CD14-positive monocyte (primary cell): ENCODE measurements around the gene TOR4A. TPM values are rescaled to one million over a fixed set of nuclear protein-coding genes. Genes with fewer than 3 reads are reported as not detected.

Source experiments
- DNase-seq, 3 donors: peaks; one replicate each; pipeline ENCODE4 v3.0.0-alpha.2; 2011 to 2022
- H2AFZ ChIP-seq: 2 replicates; pipeline ENCODE4 v1.6.0; 2012; ENCODE audit warnings: mild to moderate bottlenecking, low read depth, low read length, inconsistent platforms; ENCODE audit not compliant: insufficient read depth, poor library complexity, severe bottlenecking
- H3K27ac ChIP-seq, 2 donors: 1 replicate in 1 of 2; 2 replicates in 1 of 2; pipeline ENCODE4 v1.5.1; 2012 to 2013; ENCODE audit warnings: low read length in 2 of 2, control low read depth in 1 of 2, inconsistent platforms in 1 of 2, low read depth in 1 of 2, mild to moderate bottlenecking in 1 of 2
- H3K27me3 ChIP-seq, 2 donors: one replicate each; pipeline versions ENCODE4 v1.6.0 to v1.6.1; 2011 to 2013; ENCODE audit warnings: low read length in 2 of 2; ENCODE audit not compliant: control insufficient read depth in 2 of 2, insufficient read depth in 2 of 2
- H3K36me3 ChIP-seq, 2 donors: replicated peaks in 1 of 2; 1 replicate in 1 of 2; 2 replicates in 1 of 2; pipeline versions ENCODE4 v1.5.1 to v1.6.1; 2012 to 2013; ENCODE audit warnings: low read length in 2 of 2, control low read depth in 1 of 2, inconsistent platforms in 1 of 2, mild to moderate bottlenecking in 1 of 2; ENCODE audit not compliant: insufficient read depth in 2 of 2, control insufficient read depth in 1 of 2
- H3K4me1 ChIP-seq, 2 donors: 1 replicate in 1 of 2; 2 replicates in 1 of 2; pipeline versions ENCODE4 v1.5.1 to v1.6.1; 2012 to 2013; ENCODE audit warnings: low read length in 2 of 2, control low read depth in 1 of 2, inconsistent platforms in 1 of 2, mild to moderate bottlenecking in 1 of 2, moderate library complexity in 1 of 2; ENCODE audit not compliant: insufficient read depth in 2 of 2, control insufficient read depth in 1 of 2
- H3K4me2 ChIP-seq: replicated peaks from 2 replicates; pipeline ENCODE3; 2012; ENCODE audit warnings: low read length, moderate library complexity, mild to moderate bottlenecking; ENCODE audit not compliant: poor library complexity, severe bottlenecking; ENCODE audit errors: extremely low read depth
- H3K4me3 ChIP-seq, 3 experiments: fragments of 200-600 bp in 1 of 3; sonication (generic) in 1 of 3; replicated peaks in 1 of 3; 1 replicate in 2 of 3; 2 replicates in 1 of 3; pipeline ENCODE4 v1.5.1; 2011 to 2013; ENCODE audit warnings: low read length in 3 of 3, mild to moderate bottlenecking in 3 of 3, control low read depth in 2 of 3, low read depth in 2 of 3, inconsistent platforms in 1 of 3, moderate library complexity in 1 of 3
- H3K79me2 ChIP-seq: 2 replicates; pipeline ENCODE4 v1.6.0; 2012; ENCODE audit warnings: mild to moderate bottlenecking, control low read depth, inconsistent platforms, low read length, moderate library complexity; ENCODE audit not compliant: insufficient read depth
- H3K9ac ChIP-seq: 2 replicates; pipeline ENCODE4 v1.6.0; 2017; ENCODE audit warnings: low read length, mild to moderate bottlenecking; ENCODE audit not compliant: insufficient read depth, poor library complexity, severe bottlenecking
- H3K9me3 ChIP-seq, 2 donors: replicated peaks in 1 of 2; 1 replicate in 1 of 2; 2 replicates in 1 of 2; pipeline versions ENCODE4 v1.5.1 to v1.6.1; 2012 to 2013; ENCODE audit warnings: low read length in 2 of 2, control low read depth in 1 of 2; ENCODE audit not compliant: control insufficient read depth in 1 of 2, insufficient read depth in 1 of 2
- H4K20me1 ChIP-seq: 2 replicates; pipeline ENCODE4 v1.6.0; 2012; ENCODE audit warnings: mild to moderate bottlenecking, low read length, control low read depth, moderate library complexity; ENCODE audit not compliant: insufficient read depth
- H3K27ac Mint-ChIP-seq, 7 donors: one replicate each; pipeline ENCODE4 v1.8.0; 2020; ENCODE audit warnings: mild to moderate bottlenecking in 7 of 7, mixed read lengths in 7 of 7, moderate library complexity in 6 of 7, inconsistent platforms in 2 of 7
- H3K27me3 Mint-ChIP-seq, 3 donors: one replicate each; pipeline ENCODE4 v1.8.0; 2021 to 2022; ENCODE audit warnings: low read depth in 3 of 3, mild to moderate bottlenecking in 3 of 3, mixed read lengths in 3 of 3, moderate library complexity in 3 of 3, inconsistent platforms in 1 of 3
- H3K36me3 Mint-ChIP-seq, 2 donors: one replicate each; pipeline ENCODE4 v1.8.0; 2020; ENCODE audit warnings: mixed read lengths in 2 of 2, inconsistent platforms in 1 of 2, mild to moderate bottlenecking in 1 of 2
- H3K4me1 Mint-ChIP-seq: one replicate; pipeline ENCODE4 v1.8.0; 2020; ENCODE audit warnings: mild to moderate bottlenecking, mixed read lengths
- H3K4me3 Mint-ChIP-seq, 2 donors: one replicate each; pipeline ENCODE4 v1.8.0; 2020; ENCODE audit warnings: mild to moderate bottlenecking in 2 of 2, mixed read lengths in 2 of 2, moderate library complexity in 1 of 2
- H3K9me3 Mint-ChIP-seq, 7 donors: one replicate each; pipeline ENCODE4 v1.8.0; 2020 to 2022; ENCODE audit warnings: mixed read lengths in 7 of 7, mild to moderate bottlenecking in 6 of 7, moderate library complexity in 6 of 7, inconsistent platforms in 2 of 7
- CTCF ChIP-seq: fragments of 200-600 bp; IDR thresholded peaks from one replicate; pipeline ENCODE4 v1.8.0; 2022; ENCODE audit warnings: antibody characterized with exemption, mild to moderate bottlenecking
- WGBS: methylation state at CpG from one replicate; pipeline ENCODE4 v1.1.5; 2013; ENCODE audit warnings: missing lambda C conversion rate; ENCODE audit not compliant: insufficient coverage; 5-methylcytosine and 5-hydroxymethylcytosine counted together
- intact Hi-C, 2 donors: fragments of 100-400 bp; cut with micrococcal nuclease; formaldehyde crosslinking; loops; one replicate each; pipeline versions ENCODE4 v1.15.0 to v1.15.1; 2023
- polyA plus RNA-seq, 3 donors: library from polyadenylated mRNA; depleted of rRNA in 1 of 3; unstranded in 2 of 3; stranded (reverse) in 1 of 3; fragments of 300-500 nt in 2 of 3; fragments of >200 nt in 1 of 3; fragmentation: Illumina TruSeq in 2 of 3; gene quantifications; 1 replicate in 2 of 3; 2 replicates in 1 of 3; pipeline ENCODE4 v1.2.3, GENCODE V29; 2012 to 2021

Gene TOR4A
- polyA plus RNA-seq, 3 donors = 13.7 to 17.6 (median 15.4) TPM

- DNase-seq = no peak
- Histone ChIP-seq H4K20me1 (peaks cover 29% of the 10 kb centered on the region), H2AFZ (no peak overlapping the region), H3K9ac (no peak overlapping the region), H3K4me3 (no peak overlapping the region), H3K4me1 (peaks cover 12 to 16% of the 10 kb centered on the region in 2 donors), H3K36me3 (peaks cover 41 to 55% of the 10 kb centered on the region in 2 donors), H3K9me3 (no peaks in the 10 kb centered on the region), H3K27ac (no peak overlapping the region), H3K79me2 (peaks cover 3% of the 10 kb centered on the region), H3K27me3 (no peaks in the 10 kb centered on the region), H3K4me2 (no peak overlapping the region)
- 98% methylated on average over 9 of the region's 10 CpGs for WGBS
- no peak for TF ChIP-seq CTCF
- no peak overlapping the region for H3K4me3 Mint-ChIP-seq
- H3K27me3 Mint-ChIP-seq = no peaks in the 10 kb centered on the region
- intact Hi-C loops = no loop called here
- peaks cover 0 to 5% (median 0%) of the 10 kb centered on the region in 7 donors for H3K9me3 Mint-ChIP-seq
- peaks cover 15% of the 10 kb centered on the region for H3K4me1 Mint-ChIP-seq
- H3K27ac Mint-ChIP-seq = peak overlapping the region in 2 of 7 donors; percentile 37 to 60
- peaks cover 35 to 69% of the 10 kb centered on the region in 2 donors for H3K36me3 Mint-ChIP-seq
Measured at GRCh38 chr9:137263506-137263905, 14.0 kb upstream of the TOR4A start.

GRCh38 chr9:137264067-137264466 is 13.5 kb upstream of the TOR4A start:
- H4K20me1 ChIP-seq = peaks cover 29% of the 10 kb centered on the region
- no peaks in the 10 kb centered on the region for H3K9me3 ChIP-seq
- 98% methylated on average over 22 of the region's 22 CpGs for WGBS
- Mint-ChIP-seq H3K4me1 (peaks cover 21% of the 10 kb centered on the region), H3K36me3 (peaks cover 34 to 67% of the 10 kb centered on the region in 2 donors), H3K4me3 (no peak overlapping the region), H3K27ac (peak overlapping the region in 1 of 7 donors; percentile 18), H3K9me3 (peaks cover 0 to 5% (median 0%) of the 10 kb centered on the region in 7 donors), H3K27me3 (no peaks in the 10 kb centered on the region)
- no peak for DNase-seq
- no peak overlapping the region for H3K4me2 ChIP-seq
- no peaks in the 10 kb centered on the region for H3K27me3 ChIP-seq
- peaks cover 36 to 55% of the 10 kb centered on the region in 2 donors for H3K36me3 ChIP-seq
- peaks cover 3% of the 10 kb centered on the region for H3K79me2 ChIP-seq
- H3K9ac ChIP-seq = no peak overlapping the region
- no peak overlapping the region for H3K4me3 ChIP-seq
- no peak for TF ChIP-seq CTCF
- no peak overlapping the region for H3K27ac ChIP-seq
- intact Hi-C loops = no loop called here
- H3K4me1 ChIP-seq = peaks cover 18 to 21% of the 10 kb centered on the region in 2 donors
- H2AFZ ChIP-seq = no peak overlapping the region
